ENCODE results near the gene CRKL. TPM values are rescaled to one million over a fixed set of nuclear protein-coding genes. Genes with fewer than 3 reads are reported as not detected.

Gene CRKL
- total RNA-seq, 2 donors from 2014 or later, result 42.1 to 45.2 TPM

DNA sequence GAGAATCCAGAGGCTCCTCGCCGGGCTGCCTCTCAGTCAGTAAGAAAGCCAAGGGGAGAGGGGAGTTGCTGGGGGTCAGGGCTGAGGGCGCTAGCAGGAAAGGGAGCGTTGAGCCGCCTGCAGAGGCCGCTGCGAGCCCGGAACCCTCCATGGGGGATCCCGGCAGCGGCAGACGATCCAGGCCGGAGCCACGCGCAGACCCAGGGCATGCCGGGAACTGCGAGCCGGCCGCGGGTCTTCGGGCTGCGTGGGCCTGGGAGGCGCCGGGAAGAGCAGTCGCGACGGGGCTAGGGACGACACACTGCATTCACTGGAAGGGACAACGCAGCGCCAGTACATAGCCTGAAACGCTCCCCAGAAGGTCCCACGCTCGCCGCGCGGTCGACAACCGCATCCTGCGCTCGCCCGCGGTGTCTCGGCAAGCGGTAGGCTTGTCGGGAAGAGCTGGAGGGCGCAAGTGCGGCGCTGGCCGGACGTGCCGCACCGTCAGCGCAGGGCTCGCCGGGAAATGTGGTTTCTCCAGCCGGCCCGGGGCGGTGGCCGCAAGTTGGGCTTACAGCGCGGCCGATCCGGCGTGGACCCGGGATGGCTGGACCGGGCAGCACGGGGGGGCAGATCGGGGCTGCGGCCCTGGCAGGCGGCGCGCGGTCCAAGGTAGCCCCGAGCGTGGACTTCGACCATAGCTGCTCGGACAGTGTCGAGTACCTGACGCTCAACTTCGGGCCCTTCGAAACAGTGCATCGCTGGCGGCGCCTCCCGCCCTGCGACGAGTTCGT, 64.8 kb downstream of the CRKL start, which contains the start of gene LZTR1:
TSS of gene LZTR1 (plus strand) at position 511 of the 776 bp plus-strand sequence. CDS start at position 586, 75 bp downstream.
- Histone ChIP-seq H3K9me3 (peaks cover 7% of the 10 kb centered on the region), H3K27ac (peak within 1 kb of the TSS; percentile 77 to 78), H3K36me3 (no peaks in the 10 kb centered on the region), H3K4me1 (ENCODE audit: control insufficient read depth in 1 of 2, low read depth in 2 of 2) (peaks cover 12 to 33% of the 10 kb centered on the region in 2 donors), H3K4me3 (peak within 1 kb of the TSS; percentile 85), H3K27me3 (replicated peaks; ENCODE audit: insufficient read depth) (no peaks in the 10 kb centered on the region)
- ATAC-seq (ENCODE audit: insufficient number of reproducible peaks, low FRiP score, low read depth) (peak; percentile 73), DNase-seq (ENCODE audit: low spot score) (no peak)
- TF ChIP-seq, protein P1, sequence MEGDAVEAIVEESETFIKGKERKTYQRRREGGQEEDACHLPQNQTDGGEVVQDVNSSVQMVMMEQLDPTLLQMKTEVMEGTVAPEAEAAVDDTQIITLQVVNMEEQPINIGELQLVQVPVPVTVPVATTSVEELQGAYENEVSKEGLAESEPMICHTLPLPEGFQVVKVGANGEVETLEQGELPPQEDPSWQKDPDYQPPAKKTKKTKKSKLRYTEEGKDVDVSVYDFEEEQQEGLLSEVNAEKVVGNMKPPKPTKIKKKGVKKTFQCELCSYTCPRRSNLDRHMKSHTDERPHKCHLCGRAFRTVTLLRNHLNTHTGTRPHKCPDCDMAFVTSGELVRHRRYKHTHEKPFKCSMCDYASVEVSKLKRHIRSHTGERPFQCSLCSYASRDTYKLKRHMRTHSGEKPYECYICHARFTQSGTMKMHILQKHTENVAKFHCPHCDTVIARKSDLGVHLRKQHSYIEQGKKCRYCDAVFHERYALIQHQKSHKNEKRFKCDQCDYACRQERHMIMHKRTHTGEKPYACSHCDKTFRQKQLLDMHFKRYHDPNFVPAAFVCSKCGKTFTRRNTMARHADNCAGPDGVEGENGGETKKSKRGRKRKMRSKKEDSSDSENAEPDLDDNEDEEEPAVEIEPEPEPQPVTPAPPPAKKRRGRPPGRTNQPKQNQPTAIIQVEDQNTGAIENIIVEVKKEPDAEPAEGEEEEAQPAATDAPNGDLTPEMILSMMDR (IDR thresholded peaks at IDR 0.05), result peak; percentile 44

DNA sequence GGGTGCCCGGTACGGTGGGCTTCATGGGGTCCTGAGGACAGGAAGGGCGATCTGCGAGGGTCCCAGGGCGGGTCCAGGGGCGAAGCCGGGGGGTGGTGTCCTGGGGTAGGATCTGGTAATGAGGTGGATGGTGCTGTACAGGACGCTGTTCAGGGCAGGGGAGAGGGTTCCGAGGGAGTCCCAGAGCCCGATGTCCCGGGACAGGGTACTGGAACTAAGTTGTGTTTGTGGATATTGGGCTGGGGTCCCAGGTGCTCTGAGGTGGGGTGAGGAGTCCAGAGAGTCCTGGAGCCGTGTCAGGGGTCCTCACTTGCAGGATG, 65.3 kb downstream of the CRKL start:
- peak overlapping the region; percentile 85 for H3K4me3 ChIP-seq
- H3K9me3 ChIP-seq, result peaks cover 7% of the 10 kb centered on the region
- no peaks in the 10 kb centered on the region for H3K27me3 ChIP-seq (replicated peaks; ENCODE audit: insufficient read depth)
- peak overlapping the region; percentile 20 to 77 for H3K27ac ChIP-seq
- peaks cover 3% of the 10 kb centered on the region for H3K36me3 ChIP-seq
- DNase-seq (ENCODE audit: low spot score) (no peak), ATAC-seq (ENCODE audit: insufficient number of reproducible peaks, low FRiP score, low read depth) (peak; percentile 8)
- TF ChIP-seq, protein P1 (IDR thresholded peaks at IDR 0.05), result no peak
- H3K4me1 ChIP-seq (ENCODE audit: control insufficient read depth in 1 of 2, low read depth in 2 of 2), result peaks cover 12 to 33% of the 10 kb centered on the region in 2 donors

DNA sequence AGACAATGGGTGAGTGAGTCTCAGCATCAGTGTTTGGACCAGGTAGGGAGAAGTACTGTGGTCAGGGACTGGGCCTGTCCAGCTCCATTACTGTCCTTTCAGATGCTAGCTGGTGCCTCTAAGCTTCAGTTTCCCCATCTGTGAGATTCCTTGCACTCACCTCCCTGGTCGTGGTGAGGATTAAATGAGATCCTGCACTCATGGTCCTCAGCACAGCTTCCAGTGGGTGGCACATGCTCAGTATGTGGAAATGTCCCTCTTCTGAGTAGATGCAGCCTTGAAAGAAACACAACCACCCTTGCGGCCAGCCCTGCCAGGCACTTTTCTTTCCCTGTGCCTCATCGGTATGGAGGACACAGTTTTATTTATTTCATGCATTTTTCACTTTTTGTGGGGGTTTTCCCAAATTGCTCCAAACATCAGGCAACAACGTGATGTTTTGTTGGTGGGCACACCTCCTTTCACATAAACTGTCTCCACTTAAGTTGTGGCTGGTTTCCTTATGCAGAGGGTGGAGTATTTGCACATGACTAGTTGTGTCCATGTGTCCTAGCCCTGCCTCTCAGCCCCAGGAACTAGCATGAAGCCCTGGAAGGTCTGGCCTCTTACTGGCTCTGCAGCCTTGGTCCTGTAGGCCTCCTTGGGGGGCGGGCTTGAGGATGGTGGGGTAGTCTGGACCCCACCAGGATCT, 66.0 kb downstream of the CRKL start:
- Histone ChIP-seq H3K27ac (no peak overlapping the region), H3K4me3 (peak overlapping the region; percentile 85)
- TF ChIP-seq, protein P1 (IDR thresholded peaks at IDR 0.05), result no peak

GRCh38 chr22:20985720-20986119, 68.5 kb downstream of the CRKL start:
- no peak overlapping the region for H3K4me3 ChIP-seq
- TF ChIP-seq, protein P1 (IDR thresholded peaks at IDR 0.05), result no peak
- ATAC-seq (ENCODE audit: insufficient number of reproducible peaks, low FRiP score, low read depth) (no peak), DNase-seq (ENCODE audit: low spot score) (no peak)
- no peaks in the 10 kb centered on the region for H3K9me3 ChIP-seq
- peaks cover 12 to 22% of the 10 kb centered on the region in 2 donors for H3K4me1 ChIP-seq (ENCODE audit: control insufficient read depth in 1 of 2, low read depth in 2 of 2)
- peaks cover 10% of the 10 kb centered on the region for H3K36me3 ChIP-seq
- no peak overlapping the region for H3K27ac ChIP-seq
- no peaks in the 10 kb centered on the region for H3K27me3 ChIP-seq (replicated peaks; ENCODE audit: insufficient read depth)

More for the DNA sequence above, 66.0 kb downstream of the CRKL start:
- DNase-seq (ENCODE audit: low spot score) (no peak), ATAC-seq (ENCODE audit: insufficient number of reproducible peaks, low FRiP score, low read depth) (no peak)
- H3K36me3 ChIP-seq, result peaks cover 8% of the 10 kb centered on the region
- H3K9me3 ChIP-seq, result peaks cover 7% of the 10 kb centered on the region
- H3K27me3 ChIP-seq (replicated peaks; ENCODE audit: insufficient read depth), result no peaks in the 10 kb centered on the region
- H3K4me1 ChIP-seq (ENCODE audit: control insufficient read depth in 1 of 2, low read depth in 2 of 2), result peaks cover 12 to 33% of the 10 kb centered on the region in 2 donors

GRCh38 chr22:20986365-20986764, 69.2 kb downstream of the CRKL start:
- Histone ChIP-seq H3K36me3 (peaks cover 10% of the 10 kb centered on the region), H3K4me3 (no peak overlapping the region), H3K4me1 (ENCODE audit: control insufficient read depth in 1 of 2, low read depth in 2 of 2) (peaks cover 8 to 16% of the 10 kb centered on the region in 2 donors), H3K9me3 (no peaks in the 10 kb centered on the region), H3K27me3 (replicated peaks; ENCODE audit: insufficient read depth) (no peaks in the 10 kb centered on the region), H3K27ac (no peak overlapping the region)
- no peak for DNase-seq (ENCODE audit: low spot score)
- ATAC-seq (ENCODE audit: insufficient number of reproducible peaks, low FRiP score, low read depth), result no peak
- TF ChIP-seq, protein P1 (IDR thresholded peaks at IDR 0.05), result no peak
